Lower leg skin (tissue), 3 donors: ENCODE data around the gene ART4.

Experiments
- CTCF ChIP-seq, 3 donors: fragments of 450-650 bp; IDR thresholded peaks; one replicate each; pipeline ENCODE4 v1.5.1; 2016; ENCODE audit warnings: antibody characterized with exemption in 3 of 3, mild to moderate bottlenecking in 3 of 3, moderate library complexity in 2 of 3
- POLR2A ChIP-seq, 2 donors: fragments of 450-650 bp; IDR thresholded peaks; one replicate each; pipeline ENCODE4 v1.6.1; 2016 to 2017; ENCODE audit warnings: antibody characterized with exemption in 2 of 2, mild to moderate bottlenecking in 1 of 2, moderate library complexity in 1 of 2

GRCh38 chr12:14868916-14869506 is 25.7 kb upstream of the ART4 start:
- TF ChIP-seq POLR2A (IDR thresholded peaks at IDR 0.05) (no peak), CTCF (IDR thresholded peaks at IDR 0.05) (no peak)
